ENCODE data around the gene CCL8.

Gene CCL8

DNA sequence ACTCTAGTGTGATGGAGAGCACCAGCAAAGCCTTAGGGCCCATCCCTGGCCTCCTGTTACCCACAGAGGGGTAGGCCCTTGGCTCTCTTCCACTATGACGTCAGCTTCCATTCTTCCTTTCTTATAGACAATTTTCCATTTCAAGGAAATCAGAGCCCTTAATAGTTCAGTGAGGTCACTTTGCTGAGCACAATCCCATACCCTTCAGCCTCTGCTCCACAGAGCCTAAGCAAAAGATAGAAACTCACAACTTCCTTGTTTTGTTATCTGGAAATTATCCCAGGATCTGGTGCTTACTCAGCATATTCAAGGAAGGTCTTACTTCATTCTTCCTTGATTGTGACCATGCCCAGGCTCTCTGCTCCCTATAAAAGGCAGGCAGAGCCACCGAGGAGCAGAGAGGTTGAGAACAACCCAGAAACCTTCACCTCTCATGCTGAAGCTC, at the start of gene CCL8:
Gene CCL8, plus strand, starts transcription at position 397 of the 445 bp plus-strand sequence. CDS start 67 bp downstream, outside the sequence.
- no peak for DNase-seq (ENCODE audit: low read depth in 3 of 3)

DNA sequence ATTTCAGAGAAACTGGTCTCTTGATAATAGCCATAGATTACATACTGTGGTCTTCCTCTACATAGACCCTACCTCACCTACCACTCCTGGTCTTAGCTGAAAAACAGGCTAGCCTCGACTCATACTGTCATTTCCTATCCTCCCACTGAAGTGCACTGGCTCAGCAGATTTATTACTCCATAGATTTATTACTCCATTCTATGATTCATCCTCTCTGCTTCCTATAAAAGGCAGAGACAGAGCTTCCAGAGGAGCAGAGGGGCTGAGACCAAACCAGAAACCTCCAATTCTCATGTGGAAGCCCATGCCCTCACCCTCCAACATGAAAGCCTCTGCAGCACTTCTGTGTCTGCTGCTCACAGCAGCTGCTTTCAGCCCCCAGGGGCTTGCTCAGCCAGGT, 49.3 kb upstream of the CCL8 start, which contains the start of gene CCL7:
Gene CCL7, plus strand, starts transcription at position 253 of the 400 bp plus-strand sequence. Its CDS starts 70 bp downstream, at position 323.
- no peak for DNase-seq (ENCODE audit: low read depth in 3 of 3)

DNA sequence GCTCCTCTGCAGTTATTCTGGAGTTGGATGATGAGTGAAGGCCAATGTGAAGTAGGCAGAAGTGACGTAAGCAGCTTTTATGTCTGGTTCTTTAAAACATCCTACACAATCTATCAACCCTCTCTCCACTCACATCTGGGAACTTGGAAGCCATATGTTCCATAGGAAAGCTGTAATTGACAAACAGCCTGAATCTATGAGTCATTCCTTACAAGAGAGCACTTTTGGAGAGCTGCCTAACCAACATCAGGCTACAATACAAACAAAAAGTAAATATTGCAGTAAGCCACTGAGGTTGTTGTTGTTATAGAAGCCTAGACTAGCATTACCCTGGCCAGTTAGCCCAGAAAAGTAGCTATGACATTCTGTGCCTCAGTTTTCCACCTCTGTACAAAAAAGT, 43.4 kb upstream of the CCL8 start:
- no peak for DNase-seq (ENCODE audit: low read depth in 3 of 3)

DNA sequence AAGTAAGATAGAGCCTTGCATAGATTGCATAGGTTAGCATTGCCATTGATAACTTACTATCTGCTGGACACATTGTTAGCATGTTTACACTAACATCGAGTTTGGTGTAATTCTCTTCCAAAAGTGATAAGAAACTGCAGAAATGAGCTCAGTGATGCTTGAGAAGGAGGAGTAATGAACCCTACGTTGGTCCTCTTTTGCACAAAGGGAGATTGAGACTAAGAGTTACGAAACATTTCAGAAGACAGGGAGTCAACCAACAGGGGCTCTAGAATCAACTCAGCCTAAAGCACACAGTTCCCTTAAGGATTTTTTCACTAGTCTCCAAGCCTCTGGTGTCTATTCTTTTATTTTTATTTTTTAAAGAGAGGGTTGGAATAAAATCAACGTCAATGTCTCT, 42.4 kb upstream of the CCL8 start:
- no peak for DNase-seq (ENCODE audit: low read depth in 3 of 3)

DNA sequence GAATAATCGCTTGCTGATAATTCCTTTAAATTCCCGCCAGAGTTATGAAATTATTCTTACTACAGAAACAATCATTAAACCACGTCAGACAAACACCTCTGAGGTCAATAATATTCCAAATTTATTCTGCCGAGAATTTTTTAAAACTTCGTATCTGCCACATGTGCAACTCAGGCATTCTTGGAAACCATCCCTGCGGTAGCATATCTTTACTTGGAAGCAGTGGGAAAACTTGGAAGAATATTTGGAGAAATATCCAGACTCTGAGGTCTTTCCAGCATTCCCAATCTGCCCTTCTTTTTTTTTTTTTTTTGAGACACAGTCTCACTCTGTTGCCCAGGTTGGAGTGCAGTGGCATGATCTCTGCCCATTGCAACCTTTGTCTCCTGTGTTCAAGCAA, 35.7 kb upstream of the CCL8 start:
- DNase-seq (ENCODE audit: low read depth in 3 of 3) = no peak

DNA sequence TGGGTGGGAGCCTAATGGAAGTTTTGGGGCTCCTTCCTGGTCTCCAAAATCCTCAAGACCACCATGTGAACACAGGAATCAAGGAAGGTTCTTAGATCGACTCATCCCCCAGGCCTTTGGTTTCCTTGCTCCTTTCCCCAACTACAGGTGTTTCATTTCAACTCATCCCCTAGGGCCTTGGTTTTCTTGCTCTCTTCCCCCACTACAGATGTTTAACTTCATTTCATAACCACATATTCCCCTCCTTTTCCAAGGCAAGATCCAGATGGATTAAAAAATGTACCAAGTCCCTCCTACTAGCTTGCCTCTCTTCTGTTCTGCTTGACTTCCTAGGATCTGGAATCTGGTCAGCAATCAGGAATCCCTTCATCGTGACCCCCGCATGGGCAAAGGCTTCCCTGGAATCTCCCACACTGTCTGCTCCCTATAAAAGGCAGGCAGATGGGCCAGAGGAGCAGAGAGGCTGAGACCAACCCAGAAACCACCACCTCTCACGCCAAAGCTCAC, 33.9 kb upstream of the CCL8 start, which contains the start of gene CCL11:
Gene CCL11, plus strand, starts transcription at position 457 of the 507 bp plus-strand sequence. CDS start 67 bp downstream, outside the sequence.
- DNase-seq (ENCODE audit: low read depth in 3 of 3) = no peak

DNA sequence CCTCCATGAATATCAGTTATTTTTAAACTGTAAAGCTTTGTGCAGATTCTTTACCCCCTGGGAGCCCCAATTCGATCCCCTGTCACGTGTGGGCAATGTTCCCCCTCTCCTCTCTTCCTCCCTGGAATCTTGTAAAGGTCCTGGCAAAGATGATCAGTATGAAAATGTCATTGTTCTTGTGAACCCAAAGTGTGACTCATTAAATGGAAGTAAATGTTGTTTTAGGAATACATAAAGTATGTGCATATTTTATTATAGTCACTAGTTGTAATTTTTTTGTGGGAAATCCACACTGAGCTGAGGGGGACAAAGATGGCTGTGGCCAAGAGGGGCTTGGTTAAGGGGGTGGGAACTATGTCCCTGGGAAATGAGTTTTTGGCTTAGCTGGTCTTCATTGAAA, 31.4 kb upstream of the CCL8 start:
- DNase-seq (ENCODE audit: low read depth in 3 of 3) = no peak

DNA sequence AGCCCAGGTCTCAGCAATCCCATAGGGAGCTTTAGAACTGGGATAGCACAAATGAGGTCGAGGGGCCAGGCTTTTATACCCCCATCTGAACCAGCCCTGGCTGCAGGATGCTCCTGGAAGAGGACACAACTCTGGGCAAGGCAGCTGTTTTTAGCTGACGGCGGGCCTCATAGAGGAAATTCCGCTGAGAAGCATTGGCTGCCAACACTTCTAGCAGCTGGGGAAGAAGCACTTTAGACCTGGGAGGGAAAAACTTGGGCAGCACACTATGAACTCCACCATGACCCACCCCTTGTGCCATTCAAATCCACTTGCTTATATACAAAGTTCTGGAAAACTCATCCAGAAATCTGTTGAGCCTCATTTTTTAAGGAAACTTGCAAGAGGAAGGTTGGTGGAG, 28.6 kb upstream of the CCL8 start:
- no peak for DNase-seq (ENCODE audit: low read depth in 3 of 3)

DNA sequence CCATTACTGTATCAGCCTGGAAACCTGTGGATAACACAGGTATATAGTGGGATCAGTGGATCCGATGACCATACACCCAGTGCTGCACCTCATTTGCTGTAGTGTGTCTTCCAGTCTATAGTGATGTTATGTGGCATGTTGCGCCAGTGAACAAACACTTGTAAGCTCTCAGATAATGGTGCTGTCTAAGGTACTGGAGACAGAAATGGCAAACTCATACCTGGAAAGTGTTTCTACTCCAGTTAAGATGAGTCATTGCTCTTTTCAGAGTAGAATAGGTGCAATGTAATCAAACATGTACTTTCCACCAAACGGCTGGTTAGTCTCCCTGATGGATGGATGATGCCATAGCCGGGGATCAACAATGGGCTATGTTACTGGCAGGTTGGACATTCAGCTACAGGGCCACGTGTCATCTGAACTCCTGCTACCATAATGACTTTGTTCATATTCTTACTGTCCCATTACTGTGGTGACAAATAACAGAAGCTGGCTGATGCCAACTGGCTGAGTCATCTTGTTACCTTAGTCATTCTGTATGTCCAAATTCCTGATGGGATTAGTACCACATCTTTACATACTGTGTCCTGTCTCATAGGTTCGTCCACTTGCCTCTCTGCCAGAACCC, 27.4 kb upstream of the CCL8 start:
- DNase-seq (ENCODE audit: low read depth in 3 of 3) = no peak

DNA sequence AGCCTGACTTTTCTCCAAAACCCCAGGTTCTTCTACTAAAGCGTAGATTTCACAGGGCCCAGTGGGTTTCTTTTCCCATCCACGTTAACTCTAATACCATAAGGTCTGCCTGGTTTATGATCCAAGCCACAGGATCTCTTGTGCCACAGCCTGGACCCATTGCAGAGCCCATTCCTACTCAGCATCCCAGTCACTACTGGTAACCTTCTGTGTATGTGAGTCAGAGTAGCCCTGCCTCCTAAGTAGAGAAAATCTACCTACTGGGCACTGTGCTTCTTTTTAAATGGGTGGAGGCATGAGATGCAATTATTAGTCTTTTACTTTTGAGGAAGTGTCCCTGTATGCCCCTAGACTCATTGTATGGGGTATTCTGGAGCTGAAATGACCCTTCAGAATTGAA, 20.2 kb upstream of the CCL8 start:
- no peak for DNase-seq (ENCODE audit: low read depth in 3 of 3)

DNA sequence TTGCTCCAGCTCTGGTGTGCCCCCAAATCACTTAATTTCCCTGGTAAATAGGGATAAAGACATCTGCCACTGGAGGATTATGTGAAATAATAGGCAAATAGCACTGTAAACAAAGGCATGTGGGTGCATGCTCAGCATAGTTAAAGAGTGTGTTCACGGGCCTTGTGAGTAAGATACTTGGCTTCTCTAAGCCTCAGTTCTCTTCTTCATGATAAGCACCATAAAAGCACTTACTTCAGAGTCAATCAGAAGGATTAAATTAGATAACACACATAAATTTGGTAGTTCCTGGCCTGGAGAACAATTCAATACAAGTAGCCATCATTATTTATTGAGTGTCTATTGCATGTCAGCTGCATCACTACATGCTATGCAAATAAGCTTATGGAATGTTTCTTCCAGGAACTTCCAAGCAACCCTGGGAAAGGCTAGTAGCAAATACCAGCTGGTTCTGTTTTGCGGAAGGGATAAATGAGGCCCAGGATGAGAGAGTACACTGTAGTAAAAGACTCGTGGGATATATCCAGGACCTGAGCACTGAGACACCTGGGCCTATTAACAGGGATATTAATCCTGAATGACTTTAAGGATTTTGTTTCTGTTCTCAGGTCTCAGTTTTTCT, 19.2 kb upstream of the CCL8 start:
- no peak for DNase-seq (ENCODE audit: low read depth in 3 of 3)

DNA sequence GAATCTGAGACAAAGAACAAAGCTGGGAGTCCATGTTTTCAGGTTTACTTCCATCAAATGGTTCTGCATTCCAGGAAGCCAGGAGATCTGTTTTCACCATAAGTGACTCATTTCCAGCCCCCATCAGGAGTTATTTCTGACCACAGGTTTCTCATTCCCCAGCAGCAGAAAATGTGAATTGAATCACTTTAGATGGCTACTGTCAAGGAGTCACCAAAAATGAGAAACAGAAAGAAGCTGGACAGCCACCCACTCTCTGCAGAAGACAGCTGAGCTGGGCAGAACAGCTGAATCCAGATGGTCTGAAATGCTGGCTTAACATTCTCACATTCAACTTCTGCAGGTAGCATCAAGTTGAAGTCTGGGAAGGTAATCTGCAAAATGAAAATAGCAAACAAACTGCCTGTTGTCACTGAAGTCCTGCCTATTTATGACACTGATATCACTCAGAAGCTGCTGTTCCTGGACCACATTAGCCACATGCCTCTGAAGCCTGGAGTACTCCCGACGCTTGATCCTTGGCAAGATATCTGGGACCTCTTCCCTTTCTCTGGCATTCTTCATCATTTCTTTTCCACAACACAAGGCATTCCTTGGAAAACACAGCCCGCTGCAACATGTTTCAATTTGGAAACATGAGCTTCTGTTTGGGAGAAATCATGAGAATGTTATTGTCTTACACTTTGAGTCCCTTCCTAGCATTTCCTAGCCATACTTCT, 18.4 kb upstream of the CCL8 start:
- DNase-seq (ENCODE audit: low read depth in 3 of 3) = no peak

DNA sequence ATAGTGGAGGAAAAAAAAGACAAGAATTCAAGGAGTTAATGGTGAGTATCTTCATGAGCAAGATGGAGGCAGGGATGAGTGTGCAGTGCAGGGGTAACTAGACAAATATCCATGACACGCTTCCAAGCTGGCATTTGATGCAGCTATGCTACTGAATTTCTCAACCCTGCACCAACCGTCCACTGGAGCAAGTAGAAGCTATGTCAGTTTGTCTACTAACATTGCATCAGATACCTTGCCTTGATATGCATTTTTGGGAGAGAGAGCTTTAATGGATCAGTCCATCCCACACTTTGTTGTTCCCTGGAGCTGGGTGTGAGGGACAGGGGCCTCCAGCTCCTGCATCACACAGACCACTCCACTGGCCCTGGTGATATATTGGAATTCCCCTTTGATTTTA, 17.2 kb upstream of the CCL8 start:
- no peak for DNase-seq (ENCODE audit: low read depth in 3 of 3)

DNA sequence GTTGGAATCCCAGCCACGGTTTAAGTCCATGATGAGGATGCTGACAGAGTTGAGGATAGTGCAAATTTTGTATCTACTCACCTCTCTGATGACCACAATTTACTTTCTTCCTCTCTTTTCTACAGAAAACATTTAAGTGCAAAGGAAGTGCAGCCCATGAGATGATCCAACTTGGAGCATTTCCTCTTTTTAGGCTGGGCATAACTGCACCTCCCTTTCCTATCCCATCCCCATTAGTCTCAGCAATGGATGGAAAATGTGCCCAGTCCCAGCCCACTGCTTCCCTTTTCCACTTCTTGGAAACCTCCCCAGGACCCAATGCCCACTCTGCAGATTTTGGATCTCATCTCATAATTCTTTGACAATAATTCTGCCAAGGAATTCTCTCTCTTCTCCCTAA, 16.6 kb upstream of the CCL8 start:
- no peak for DNase-seq (ENCODE audit: low read depth in 3 of 3)

DNA sequence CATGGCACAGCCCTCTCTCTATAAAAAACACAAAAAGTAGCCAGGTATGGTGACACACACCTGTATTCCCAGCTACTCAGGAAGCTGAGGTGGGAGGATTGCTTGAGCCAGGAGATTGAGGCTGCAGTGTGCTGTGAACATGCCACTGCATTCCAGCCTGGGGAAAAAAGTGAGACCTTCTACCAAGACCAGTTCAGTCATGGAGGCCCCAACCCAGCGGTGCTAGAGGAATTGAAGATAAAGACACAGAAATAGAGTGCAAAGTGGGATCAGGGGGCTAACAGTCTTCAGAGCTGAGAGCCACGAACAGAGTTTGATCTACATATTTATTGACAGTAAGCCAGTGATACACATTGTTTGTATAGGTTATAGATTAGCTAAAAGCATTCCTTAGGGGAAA, 15.6 kb upstream of the CCL8 start:
- no peak for DNase-seq (ENCODE audit: low read depth in 3 of 3)

DNA sequence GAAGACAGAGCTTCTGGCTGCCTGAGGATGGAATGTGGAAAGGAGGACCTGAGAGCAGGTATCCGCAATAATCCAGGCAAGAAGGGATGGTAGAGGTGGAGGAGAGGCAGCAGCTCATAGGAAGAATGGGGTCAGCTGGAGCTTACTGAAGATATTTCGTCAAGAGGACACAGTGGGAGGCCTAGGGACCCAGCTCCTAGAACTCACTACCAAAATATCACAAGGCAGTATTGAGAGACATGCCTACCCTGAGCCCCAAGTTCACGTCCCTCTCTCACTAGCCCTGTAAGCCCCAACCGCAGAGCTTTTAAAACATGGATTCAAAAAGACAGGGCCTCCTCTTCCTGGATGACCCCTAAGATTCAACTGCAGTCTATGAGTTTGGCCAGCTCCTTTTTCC, 14.2 kb upstream of the CCL8 start:
- DNase-seq (ENCODE audit: low read depth in 3 of 3) = no peak

DNA sequence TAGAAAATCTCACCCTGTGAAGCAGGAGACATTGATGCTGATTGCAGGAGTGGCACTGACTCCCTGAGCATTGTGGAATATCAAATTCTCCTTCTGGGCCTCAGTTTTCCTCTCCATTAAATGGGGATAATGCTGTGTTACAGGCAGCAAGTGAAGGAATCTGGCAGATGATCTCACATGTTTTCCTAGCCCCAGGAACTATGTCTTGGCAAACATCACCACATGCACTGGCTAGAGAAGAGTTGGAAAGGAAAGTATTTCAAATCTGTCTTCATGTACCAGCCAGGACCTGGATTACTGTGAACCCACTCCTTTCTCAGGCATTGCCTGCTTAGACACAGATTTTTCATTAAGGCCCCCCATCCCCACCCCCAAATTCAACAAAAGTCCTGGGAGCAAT, 13.6 kb upstream of the CCL8 start:
- no peak for DNase-seq (ENCODE audit: low read depth in 3 of 3)

DNA sequence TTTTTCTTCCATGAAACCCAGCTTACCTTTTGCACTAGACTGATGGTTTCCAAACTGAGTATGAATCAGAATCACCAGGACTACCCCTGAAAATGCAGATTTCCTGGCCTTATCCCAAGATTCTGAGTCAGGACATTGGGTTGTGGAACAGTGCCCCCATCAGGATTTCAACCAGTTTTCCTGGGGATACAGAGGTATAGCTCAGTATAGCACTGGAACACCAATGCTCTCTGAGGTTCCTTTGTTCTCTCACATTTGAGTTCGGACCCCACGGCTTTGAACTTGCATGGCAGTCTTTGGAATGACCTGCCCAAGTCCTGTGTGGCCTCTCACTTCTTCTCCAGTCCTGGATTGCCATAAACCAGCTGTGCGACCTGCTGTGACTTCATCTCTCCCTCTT, 12.8 kb upstream of the CCL8 start:
- DNase-seq (ENCODE audit: low read depth in 3 of 3) = no peak

DNA sequence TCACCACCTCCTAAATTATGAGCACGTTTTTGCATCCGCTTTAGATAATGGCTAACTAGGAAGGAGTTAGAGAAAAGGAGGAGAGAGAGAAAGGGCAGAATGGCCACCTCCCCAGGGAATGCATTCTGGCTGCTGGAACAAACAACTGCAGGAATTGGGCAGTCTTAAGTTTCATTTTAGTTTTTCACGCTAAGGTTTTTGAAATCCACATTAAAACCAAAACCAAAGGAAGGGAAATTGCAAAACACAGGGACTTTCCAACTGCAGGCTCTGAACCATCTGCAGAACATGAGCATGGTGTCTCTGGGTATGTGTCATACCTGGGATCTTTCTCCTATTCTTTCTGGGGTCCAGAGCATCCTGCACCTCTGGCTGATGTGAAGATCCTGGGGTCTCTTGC, 12.1 kb upstream of the CCL8 start:
- DNase-seq (ENCODE audit: low read depth in 3 of 3) = no peak

DNA sequence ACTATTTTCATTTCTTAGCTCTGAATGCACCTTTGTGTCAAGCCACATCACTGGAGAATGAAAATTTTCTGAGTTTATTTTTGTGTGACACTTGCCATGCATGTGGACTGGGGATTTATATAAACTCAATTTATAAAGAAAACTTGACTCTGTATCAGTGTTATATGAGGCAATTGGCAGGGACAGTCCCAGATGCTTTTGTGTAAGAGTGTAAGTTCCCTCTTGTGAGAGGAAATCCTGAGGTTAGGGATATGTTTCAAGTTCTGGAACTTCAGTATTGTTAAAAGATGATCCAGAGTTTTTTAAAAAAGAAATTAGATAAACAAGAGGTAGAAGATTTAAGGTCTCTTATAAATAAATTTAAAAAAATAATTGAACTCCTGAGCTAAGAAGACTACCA, 10.9 kb upstream of the CCL8 start:
- no peak for DNase-seq (ENCODE audit: low read depth in 3 of 3)

DNA sequence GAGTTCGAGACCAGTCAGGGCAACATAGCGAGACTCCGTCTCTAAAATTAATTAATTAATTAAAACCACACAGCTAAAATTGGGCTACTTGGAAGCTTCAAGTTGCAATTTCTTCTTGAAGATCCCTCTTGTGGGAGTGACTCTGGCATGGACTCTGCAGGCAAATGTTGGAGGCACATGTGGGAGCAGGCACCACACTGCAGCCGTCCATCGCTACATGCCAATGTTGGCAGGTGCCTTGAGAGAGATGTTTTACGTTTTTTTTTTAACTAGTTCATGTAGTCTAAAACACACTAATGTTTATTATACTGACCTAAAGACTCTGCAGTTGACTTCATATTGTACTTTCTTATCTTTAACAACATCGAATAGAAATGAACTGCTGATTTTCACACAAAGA, 7.9 kb upstream of the CCL8 start:
- DNase-seq (ENCODE audit: low read depth in 3 of 3) = no peak

DNA sequence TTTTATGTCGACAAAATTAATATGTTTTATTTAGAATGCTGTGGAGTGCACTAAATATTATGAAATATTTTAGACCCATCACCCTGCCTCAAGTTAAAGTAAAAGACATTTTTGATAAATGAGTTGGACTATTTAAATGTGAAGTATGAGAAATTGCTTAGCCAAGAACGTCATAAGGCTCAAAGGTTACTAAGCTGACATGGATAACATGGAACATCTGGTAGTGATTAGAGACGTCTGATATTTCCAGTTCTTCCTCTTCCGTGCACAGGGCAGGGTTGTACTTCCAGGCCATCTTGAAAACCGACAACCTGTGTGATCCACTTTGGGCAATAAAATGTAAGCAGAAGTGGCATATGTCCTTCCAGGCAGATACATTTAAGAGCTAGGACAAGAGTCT, 7.2 kb upstream of the CCL8 start:
- no peak for DNase-seq (ENCODE audit: low read depth in 3 of 3)

DNA sequence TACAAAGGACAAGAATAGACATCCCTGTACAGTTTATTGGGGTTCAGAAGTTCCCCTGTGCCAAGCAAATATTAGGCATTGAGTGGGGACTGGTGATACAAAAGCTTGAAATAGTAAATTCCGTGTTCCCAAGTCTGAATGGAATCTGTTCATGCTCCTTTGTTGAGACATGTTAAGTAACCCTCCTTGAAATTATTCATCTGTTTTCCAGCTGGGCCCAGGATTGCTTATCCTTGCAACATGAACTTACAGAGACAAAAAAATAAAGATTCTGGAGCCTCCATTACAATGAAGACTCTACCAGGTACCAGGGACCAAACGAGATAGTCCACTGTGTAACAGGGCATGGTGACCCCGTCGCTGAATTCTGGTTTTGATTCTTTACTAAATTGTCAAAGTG, 6.1 kb upstream of the CCL8 start:
- DNase-seq (ENCODE audit: low read depth in 3 of 3) = no peak
